ENCODE results near the gene FIBCD1.
"Not testable (repeated sequence)": the region's sequence is repeated elsewhere in the genome, so short reads cannot be mapped to it uniquely, and the experiment has no call there.

FIBCD1 gene

GRCh38 chr9:130973686-130974281 is 34.7 kb upstream of the FIBCD1 start:
- DNase-seq = no peak

- DNase-seq = no peak
Observed at GRCh38 chr9:130972957-130973685, 34.1 kb upstream of the FIBCD1 start.

GRCh38 chr9:130972277-130972956 is 33.4 kb upstream of the FIBCD1 start:
- DNase-seq = no peak

- no peak for DNase-seq
Observed at GRCh38 chr9:130971294-130971849, 32.3 kb upstream of the FIBCD1 start.

GRCh38 chr9:130970855-130971254 is 31.8 kb upstream of the FIBCD1 start:
- no peak for DNase-seq

GRCh38 chr9:130970052-130970451 is 31.0 kb upstream of the FIBCD1 start:
- DNase-seq = no peak

GRCh38 chr9:130965680-130966079 is 26.6 kb upstream of the FIBCD1 start:
- DNase-seq = no peak

- no peak for DNase-seq
Observed at GRCh38 chr9:130963916-130964315, 24.9 kb upstream of the FIBCD1 start.

- no peak for DNase-seq
Observed at GRCh38 chr9:130963337-130963908, 24.4 kb upstream of the FIBCD1 start.

- no peak for DNase-seq
Observed at GRCh38 chr9:130962418-130963316, 23.6 kb upstream of the FIBCD1 start.

GRCh38 chr9:130961511-130962300 is 22.7 kb upstream of the FIBCD1 start:
- no peak for DNase-seq

- no peak for DNase-seq
Observed at GRCh38 chr9:130960522-130961378, 21.7 kb upstream of the FIBCD1 start.

GRCh38 chr9:130959809-130960334 is 20.8 kb upstream of the FIBCD1 start:
- no peak for DNase-seq

GRCh38 chr9:130958564-130958963 is 19.5 kb upstream of the FIBCD1 start:
- DNase-seq = not testable (repeated sequence)

- no peak for DNase-seq
Observed at GRCh38 chr9:130957451-130958203, 18.6 kb upstream of the FIBCD1 start.

GRCh38 chr9:130956636-130957450 is 17.8 kb upstream of the FIBCD1 start:
- DNase-seq = no peak

- DNase-seq = no peak
Observed at GRCh38 chr9:130955947-130956621, 17.0 kb upstream of the FIBCD1 start.

- DNase-seq = not testable (repeated sequence)
Observed at GRCh38 chr9:130954925-130955324, 15.9 kb upstream of the FIBCD1 start.

All from NCI-H2081 (cell line).